ENCODE data around the gene TNNC2. TPM values are rescaled to one million over a fixed set of nuclear protein-coding genes. Genes with fewer than 3 reads are reported as not detected.

Gene TNNC2
- total RNA-seq, 2 experiments from 2014 or later, result not detected

GRCh38 chr20:45867819-45868176 is 40.7 kb upstream of the TNNC2 start:
- CTCF ChIA-PET (ENCODE audit: unreplicated experiment), result no interaction called here
- no peaks in the 10 kb centered on the region for H4K20me1 ChIP-seq (ENCODE audit: insufficient read depth, low read length)
- no peaks in the 10 kb centered on the region for H3K9me3 ChIP-seq (ENCODE audit: low read length)
- no peaks in the 10 kb centered on the region for H3K9me2 ChIP-seq (ENCODE audit: insufficient read depth, low read length)
- H3K4me2 ChIP-seq (ENCODE audit: low read length), result no peak overlapping the region
- BruUV-seq (replicated peaks), result no TSS peak
- H3K4me3 ChIP-seq (ENCODE audit: low read depth, low read length, poor library complexity, severe bottlenecking), result no peak overlapping the region
- no peaks in the 10 kb centered on the region for H3K36me3 ChIP-seq (ENCODE audit: insufficient read depth, low read length)
- H3K4me1 ChIP-seq (ENCODE audit: insufficient read depth, low read length, poor library complexity, severe bottlenecking), result no peaks in the 10 kb centered on the region
- DNase-seq (ENCODE audit: low spot score), result no peak
- no peak overlapping the region for H2AFZ ChIP-seq (ENCODE audit: low read length)
- no peak for TF ChIP-seq CTCF (conservative IDR thresholded peaks at IDR 0.05; ENCODE audit: low read length)
- TF ChIP-seq EZH2phosphoT487 (IDR thresholded peaks at IDR 0.05; ENCODE audit: borderline replicate concordance, low read depth, low read length), result no peak
- intact Hi-C loops (cut with micrococcal nuclease; ENCODE audit: unreplicated experiment), result no loop called here
- H3K79me2 ChIP-seq (ENCODE audit: insufficient read depth, low read depth, low read length), result no peaks in the 10 kb centered on the region
- POLR2A ChIA-PET, result interaction anchor here (0.6 to 1.0 kb wide), 2 partner anchors 13 to 29 kb away, joined by 3 to 4 read pairs; partner anchors contain the start of gene ZSWIM1
- no peak overlapping the region for H3K27ac ChIP-seq (ENCODE audit: low read depth, low read length, poor library complexity, severe bottlenecking)

GRCh38 chr20:45867136-45867818 is 40.2 kb upstream of the TNNC2 start:
- Histone ChIP-seq H3K36me3 (ENCODE audit: insufficient read depth, low read length) (no peaks in the 10 kb centered on the region), H3K9me2 (ENCODE audit: insufficient read depth, low read length) (no peaks in the 10 kb centered on the region), H3K4me1 (ENCODE audit: insufficient read depth, low read length, poor library complexity, severe bottlenecking) (no peaks in the 10 kb centered on the region), H3K4me2 (ENCODE audit: low read length) (no peak overlapping the region), H3K9me3 (ENCODE audit: low read length) (no peaks in the 10 kb centered on the region), H3K27ac (ENCODE audit: low read depth, low read length, poor library complexity, severe bottlenecking) (no peak overlapping the region), H2AFZ (ENCODE audit: low read length) (no peak overlapping the region), H3K4me3 (ENCODE audit: low read depth, low read length, poor library complexity, severe bottlenecking) (no peak overlapping the region), H4K20me1 (ENCODE audit: insufficient read depth, low read length) (no peaks in the 10 kb centered on the region), H3K79me2 (ENCODE audit: insufficient read depth, low read depth, low read length) (no peaks in the 10 kb centered on the region)
- BruUV-seq (replicated peaks), result no TSS peak
- ChIA-PET POLR2A (interaction anchor here (1.0 kb wide), 1 partner anchor 14 kb away, joined by 4 read pairs; the partner anchor contains the start of gene ZSWIM1), CTCF (ENCODE audit: unreplicated experiment) (no interaction called here)
- no peak for DNase-seq (ENCODE audit: low spot score)
- TF ChIP-seq CTCF (conservative IDR thresholded peaks at IDR 0.05; ENCODE audit: low read length), result no peak
- no peak for TF ChIP-seq EZH2phosphoT487 (IDR thresholded peaks at IDR 0.05; ENCODE audit: borderline replicate concordance, low read depth, low read length)
- intact Hi-C loops (cut with micrococcal nuclease; ENCODE audit: unreplicated experiment), result no loop called here

- DNase-seq (ENCODE audit: low spot score), result no peak
- Histone ChIP-seq H3K27ac (ENCODE audit: low read depth, low read length, poor library complexity, severe bottlenecking) (no peak overlapping the region), H3K36me3 (ENCODE audit: insufficient read depth, low read length) (no peaks in the 10 kb centered on the region), H3K9me2 (ENCODE audit: insufficient read depth, low read length) (no peaks in the 10 kb centered on the region), H3K4me1 (ENCODE audit: insufficient read depth, low read length, poor library complexity, severe bottlenecking) (no peaks in the 10 kb centered on the region), H2AFZ (ENCODE audit: low read length) (no peak overlapping the region), H4K20me1 (ENCODE audit: insufficient read depth, low read length) (no peaks in the 10 kb centered on the region), H3K4me3 (ENCODE audit: low read depth, low read length, poor library complexity, severe bottlenecking) (no peak overlapping the region), H3K79me2 (ENCODE audit: insufficient read depth, low read depth, low read length) (no peaks in the 10 kb centered on the region), H3K4me2 (ENCODE audit: low read length) (no peak overlapping the region), H3K9me3 (ENCODE audit: low read length) (no peaks in the 10 kb centered on the region)
- no peak for TF ChIP-seq EZH2phosphoT487 (IDR thresholded peaks at IDR 0.05; ENCODE audit: borderline replicate concordance, low read depth, low read length)
- TF ChIP-seq CTCF (conservative IDR thresholded peaks at IDR 0.05; ENCODE audit: low read length), result no peak
- intact Hi-C loops (cut with micrococcal nuclease; ENCODE audit: unreplicated experiment), result no loop called here
- ChIA-PET POLR2A (no interaction called here), CTCF (ENCODE audit: unreplicated experiment) (no interaction called here)
- no TSS peak for BruUV-seq (replicated peaks)
These were observed 39.3 kb upstream of the TNNC2 start for GRCh38 chr20:45866454-45866853.

Data from OCI-LY7 (cell line).